ENCODE results near the gene XYLT1.
A peak's percentile ranks its signal among the peaks of the same experiment; 100 is the strongest.

XYLT1 gene

DNA sequence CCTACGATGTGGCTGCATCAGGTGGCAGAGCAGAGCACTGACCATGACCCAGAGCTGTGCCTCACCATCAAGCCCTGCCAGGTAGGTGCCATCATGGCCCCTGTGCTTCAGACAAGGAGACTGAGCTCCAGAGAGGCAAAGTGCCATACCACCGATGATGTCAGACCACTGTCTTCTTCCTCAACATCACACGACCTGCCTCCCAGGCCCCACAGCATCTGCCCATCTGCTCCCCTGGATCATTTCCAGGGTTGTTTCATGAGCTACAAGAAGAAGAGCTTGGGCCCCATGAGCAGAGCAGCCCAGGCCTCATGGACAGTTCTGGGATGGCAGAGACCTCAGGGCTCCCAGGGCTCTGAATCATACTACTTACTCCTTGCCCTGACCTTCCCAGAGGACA is 9.9 kb downstream of the XYLT1 start:
- Mint-ChIP-seq H3K27me3 (no peaks in the 10 kb centered on the region), H3K4me1 (peaks cover 61 to 69% of the 10 kb centered on the region in 2 donors), H3K36me3 (peaks cover 51 to 63% of the 10 kb centered on the region in 2 donors), H3K4me3 (peak overlapping the region; percentile 26 to 44), H3K9me3 (peaks cover 3 to 4% of the 10 kb centered on the region in 2 donors), H3K27ac (peak overlapping the region; percentile 15)
- ATAC-seq (replicated peaks) (no peak), DNase-seq (no peak)

DNA sequence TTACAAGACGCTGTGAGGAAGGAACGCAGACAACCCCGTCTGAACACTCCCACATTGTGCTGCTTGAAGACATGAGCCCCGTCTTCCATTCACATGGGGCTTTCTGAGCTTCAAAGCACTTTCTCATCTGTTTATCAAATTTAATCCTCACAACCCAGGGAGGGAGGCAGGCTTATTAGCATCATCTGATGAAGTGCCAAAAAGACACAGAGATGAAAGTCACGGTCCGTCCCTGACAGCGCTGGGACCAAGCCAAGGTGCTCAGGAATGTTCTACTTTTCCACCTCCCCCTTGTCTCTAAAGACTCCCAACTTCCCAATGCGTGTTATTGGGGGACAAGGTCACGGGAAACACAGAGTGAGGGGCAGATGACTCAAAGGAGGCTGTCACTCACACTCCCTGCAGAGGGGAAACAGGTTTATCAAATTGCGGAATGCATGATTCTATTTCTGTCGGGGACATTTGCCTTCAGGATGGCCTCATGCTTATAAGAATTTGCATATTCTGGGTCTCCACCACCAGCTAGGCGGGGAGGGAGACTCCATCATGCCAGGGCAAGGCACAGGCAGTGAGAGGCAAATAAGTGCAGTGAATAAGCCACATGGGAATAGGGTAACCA is 10.7 kb downstream of the XYLT1 start:
- peak; percentile 85 to 89 for ATAC-seq (replicated peaks)
- peaks cover 44 to 58% of the 10 kb centered on the region in 2 donors for H3K36me3 Mint-ChIP-seq

DNA sequence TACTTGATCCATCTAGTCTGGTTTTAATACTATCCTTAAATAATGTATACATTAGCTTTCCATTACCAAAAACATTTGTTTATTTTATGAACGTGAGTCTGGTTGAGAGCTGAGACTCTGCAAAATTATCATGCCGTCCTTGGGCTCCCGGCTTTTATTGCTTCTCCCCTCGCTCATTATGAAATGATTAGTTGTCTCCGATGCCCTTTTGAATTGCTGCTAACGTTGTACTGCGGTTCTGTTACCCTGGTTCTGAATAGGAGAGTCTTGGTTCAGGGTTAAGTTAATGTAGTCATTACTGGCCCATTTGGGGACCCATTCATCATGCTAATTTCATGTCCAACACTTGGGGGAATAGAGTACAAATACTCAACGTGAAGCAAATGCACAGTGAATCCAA is 12.8 kb downstream of the XYLT1 start:
- Mint-ChIP-seq H3K27me3 (no peaks in the 10 kb centered on the region), H3K36me3 (peaks cover 35 to 55% of the 10 kb centered on the region in 2 donors), H3K4me1 (peaks cover 48 to 53% of the 10 kb centered on the region in 2 donors), H3K27ac (no peak overlapping the region), H3K4me3 (no peak overlapping the region), H3K9me3 (peaks cover 2 to 4% of the 10 kb centered on the region in 2 donors)
- DNase-seq (no peak), ATAC-seq (replicated peaks) (no peak)

More for the DNA sequence above, 10.7 kb downstream of the XYLT1 start:
- peak; percentile 59 for DNase-seq
- Mint-ChIP-seq H3K4me1 (peaks cover 53 to 61% of the 10 kb centered on the region in 2 donors), H3K9me3 (peaks cover 3 to 4% of the 10 kb centered on the region in 2 donors), H3K27me3 (no peaks in the 10 kb centered on the region), H3K4me3 (peak overlapping the region; percentile 26 to 44), H3K27ac (peak overlapping the region; percentile 15)

DNA sequence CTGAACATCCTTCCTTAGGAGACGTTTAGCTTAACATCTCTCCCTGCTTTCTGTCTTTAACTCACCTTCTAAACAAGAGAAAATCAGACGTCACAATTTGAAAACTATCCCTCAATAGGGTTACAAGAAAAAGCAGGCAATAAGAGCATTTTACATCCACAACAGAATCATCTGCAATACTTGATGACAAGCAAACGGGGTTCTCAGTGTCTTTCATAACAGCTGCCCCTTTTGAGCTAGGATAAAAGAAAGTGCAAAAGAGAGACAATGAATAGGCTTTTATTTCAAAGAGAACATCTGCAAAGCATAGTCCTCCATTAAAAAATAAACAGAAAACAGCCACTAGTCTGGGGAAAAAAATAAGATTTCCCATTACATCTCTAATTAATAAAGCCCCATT is 13.2 kb downstream of the XYLT1 start:
- ATAC-seq (replicated peaks) = no peak
- Mint-ChIP-seq H3K36me3 (peaks cover 34 to 50% of the 10 kb centered on the region in 2 donors), H3K4me3 (no peak overlapping the region), H3K9me3 (peaks cover 1 to 4% of the 10 kb centered on the region in 2 donors), H3K27me3 (no peaks in the 10 kb centered on the region), H3K4me1 (peaks cover 45 to 53% of the 10 kb centered on the region in 2 donors), H3K27ac (no peak overlapping the region)
- no peak for DNase-seq

DNA sequence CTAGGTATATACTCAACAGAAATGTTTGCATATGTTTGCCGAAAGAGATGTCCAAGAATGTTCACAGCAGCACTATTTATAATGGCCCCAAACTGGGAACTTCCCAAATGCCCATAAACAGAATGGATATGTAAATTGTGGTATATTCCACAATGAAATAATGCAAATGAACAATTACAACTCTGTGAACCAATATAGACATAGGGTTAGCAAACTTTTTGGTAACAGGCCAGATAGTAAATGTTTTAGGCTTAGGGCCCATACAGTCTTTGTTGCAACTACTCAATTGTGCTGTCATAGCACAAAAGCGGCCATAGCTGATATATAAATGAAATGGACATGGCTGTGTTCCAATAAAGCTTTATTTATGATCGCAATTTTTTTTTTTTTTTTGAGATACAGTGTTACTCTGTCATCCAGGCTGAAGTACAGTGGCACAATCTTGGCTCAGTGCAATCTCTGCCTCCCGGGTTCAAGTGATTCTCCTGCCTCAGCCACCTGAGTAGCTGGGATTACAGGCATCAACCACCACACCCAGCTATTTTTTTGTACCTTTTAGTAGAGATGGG is 16.5 kb downstream of the XYLT1 start:
- peaks cover 34 to 51% of the 10 kb centered on the region in 2 donors for H3K4me1 Mint-ChIP-seq
- no peak overlapping the region for H3K27ac Mint-ChIP-seq

DNA sequence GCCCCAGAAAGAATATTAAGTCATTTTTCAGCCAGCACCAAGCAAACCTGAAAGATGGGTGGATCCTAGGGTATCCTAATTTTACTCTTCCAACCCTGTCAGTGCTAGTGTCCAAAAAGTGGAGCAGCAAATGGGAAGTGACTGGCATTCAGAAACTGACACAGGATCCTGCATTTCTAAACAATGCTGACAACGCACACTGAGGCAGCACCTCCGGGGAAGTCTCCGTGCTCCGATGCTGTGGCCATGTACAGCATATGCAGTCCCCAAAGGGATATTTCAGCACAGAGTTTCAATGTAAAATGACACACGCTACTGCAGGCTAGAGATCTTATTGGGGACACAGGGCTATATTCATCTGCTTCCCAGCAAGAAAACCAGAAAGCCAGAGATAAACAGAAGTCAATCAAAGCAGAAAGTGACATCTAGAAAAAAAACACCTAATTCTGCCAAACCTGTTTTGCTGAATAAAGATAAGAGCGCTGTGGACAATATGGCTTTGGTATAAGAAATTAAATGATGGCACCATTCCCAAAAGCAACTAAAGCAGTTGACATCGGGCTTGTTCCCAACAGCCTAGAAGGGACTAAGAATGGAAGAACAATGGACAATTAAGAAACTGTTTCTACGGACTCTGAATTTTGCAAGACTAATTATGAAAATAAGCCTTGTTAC is 17.3 kb downstream of the XYLT1 start:
- no peak overlapping the region for H3K27ac Mint-ChIP-seq
- peaks cover 40 to 58% of the 10 kb centered on the region in 2 donors for H3K4me1 Mint-ChIP-seq

More for the DNA sequence above, 16.5 kb downstream of the XYLT1 start:
- no peaks in the 10 kb centered on the region for H3K9me3 Mint-ChIP-seq
- ATAC-seq (replicated peaks) = no peak
- no peaks in the 10 kb centered on the region for H3K27me3 Mint-ChIP-seq
- no peak overlapping the region for H3K4me3 Mint-ChIP-seq
- H3K36me3 Mint-ChIP-seq = peaks cover 21 to 40% of the 10 kb centered on the region in 2 donors
- no peak for DNase-seq

DNA sequence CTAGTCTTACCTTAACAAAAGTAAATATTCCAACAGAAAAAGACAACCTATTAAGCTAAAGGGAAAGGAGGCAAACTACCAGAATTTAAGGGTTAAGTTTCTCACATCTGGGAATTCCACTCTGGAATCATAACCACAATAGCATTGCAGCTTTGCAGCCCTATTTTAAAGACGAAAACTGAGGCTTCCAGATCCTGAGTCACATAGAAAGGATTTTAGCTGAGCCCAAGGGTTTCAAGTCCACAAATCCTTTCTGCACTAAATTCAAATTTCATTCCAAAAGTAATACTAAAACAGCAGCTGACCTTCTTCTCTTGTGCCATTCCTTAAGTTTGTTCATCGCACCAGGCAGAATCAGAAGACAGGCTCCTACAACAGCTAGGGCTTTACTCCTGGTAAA is 17.8 kb downstream of the XYLT1 start:
- Mint-ChIP-seq H3K27ac (no peak overlapping the region), H3K9me3 (no peaks in the 10 kb centered on the region), H3K36me3 (peaks cover 25 to 40% of the 10 kb centered on the region in 2 donors), H3K4me3 (no peak overlapping the region), H3K27me3 (no peaks in the 10 kb centered on the region), H3K4me1 (peaks cover 36 to 56% of the 10 kb centered on the region in 2 donors)
- DNase-seq = no peak
- ATAC-seq (replicated peaks) = no peak

More for the DNA sequence above, 17.3 kb downstream of the XYLT1 start:
- DNase-seq (no peak), ATAC-seq (replicated peaks) (no peak)
- Mint-ChIP-seq H3K9me3 (no peaks in the 10 kb centered on the region), H3K36me3 (peaks cover 28 to 44% of the 10 kb centered on the region in 2 donors), H3K27me3 (no peaks in the 10 kb centered on the region), H3K4me3 (no peak overlapping the region)

DNA sequence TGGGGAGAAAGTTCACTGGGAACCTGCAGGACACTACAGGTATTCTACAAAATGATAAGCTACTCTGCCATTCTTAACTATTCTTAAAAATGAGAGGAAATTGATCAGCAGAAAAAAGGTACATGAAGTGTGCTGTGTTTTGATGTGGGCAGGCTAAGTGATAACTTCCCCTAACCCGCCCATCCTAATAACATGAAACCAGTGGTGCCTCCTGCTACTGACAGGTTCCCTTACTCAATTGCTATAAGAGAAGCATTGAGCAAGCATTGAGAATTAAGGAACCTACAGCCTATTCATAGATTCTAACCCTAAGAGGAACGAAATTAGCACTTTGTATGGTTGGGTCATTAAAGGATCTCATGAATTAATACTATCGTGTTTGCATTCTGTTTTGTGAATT is 18.9 kb downstream of the XYLT1 start:
- Mint-ChIP-seq H3K9me3 (no peaks in the 10 kb centered on the region), H3K27me3 (no peaks in the 10 kb centered on the region), H3K4me3 (no peak overlapping the region), H3K36me3 (peaks cover 30 to 39% of the 10 kb centered on the region in 2 donors), H3K27ac (no peak overlapping the region), H3K4me1 (peaks cover 36 to 60% of the 10 kb centered on the region in 2 donors)
- ATAC-seq (replicated peaks) = peak; percentile 68 to 71
- DNase-seq = no peak

DNA sequence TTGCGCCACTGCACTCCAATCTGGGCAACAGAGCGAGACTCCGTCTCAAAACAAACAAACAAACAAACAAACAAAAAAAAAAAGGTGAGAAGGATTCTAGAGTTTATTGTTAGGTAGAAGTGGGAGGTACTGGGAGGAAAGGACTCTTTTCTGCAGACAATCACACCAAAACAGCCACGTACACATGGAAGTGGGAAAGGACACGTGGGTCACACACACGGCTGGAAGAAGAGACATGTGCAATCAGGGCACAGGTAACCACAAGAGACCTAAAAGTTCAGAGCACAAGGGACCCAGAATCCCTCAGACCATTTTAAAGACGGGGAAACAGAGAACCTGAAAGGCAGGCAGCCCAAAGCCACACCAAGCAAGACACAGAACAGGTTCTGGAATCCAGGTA is 20.5 kb downstream of the XYLT1 start:
- H3K36me3 Mint-ChIP-seq = peaks cover 40 to 53% of the 10 kb centered on the region in 2 donors
- H3K27ac Mint-ChIP-seq = peak overlapping the region; percentile 51
- H3K4me3 Mint-ChIP-seq = no peak overlapping the region
- ATAC-seq (replicated peaks) (no peak), DNase-seq (no peak)
- H3K4me1 Mint-ChIP-seq = peaks cover 36 to 66% of the 10 kb centered on the region in 2 donors
- no peaks in the 10 kb centered on the region for H3K27me3 Mint-ChIP-seq
- H3K9me3 Mint-ChIP-seq = no peaks in the 10 kb centered on the region

DNA sequence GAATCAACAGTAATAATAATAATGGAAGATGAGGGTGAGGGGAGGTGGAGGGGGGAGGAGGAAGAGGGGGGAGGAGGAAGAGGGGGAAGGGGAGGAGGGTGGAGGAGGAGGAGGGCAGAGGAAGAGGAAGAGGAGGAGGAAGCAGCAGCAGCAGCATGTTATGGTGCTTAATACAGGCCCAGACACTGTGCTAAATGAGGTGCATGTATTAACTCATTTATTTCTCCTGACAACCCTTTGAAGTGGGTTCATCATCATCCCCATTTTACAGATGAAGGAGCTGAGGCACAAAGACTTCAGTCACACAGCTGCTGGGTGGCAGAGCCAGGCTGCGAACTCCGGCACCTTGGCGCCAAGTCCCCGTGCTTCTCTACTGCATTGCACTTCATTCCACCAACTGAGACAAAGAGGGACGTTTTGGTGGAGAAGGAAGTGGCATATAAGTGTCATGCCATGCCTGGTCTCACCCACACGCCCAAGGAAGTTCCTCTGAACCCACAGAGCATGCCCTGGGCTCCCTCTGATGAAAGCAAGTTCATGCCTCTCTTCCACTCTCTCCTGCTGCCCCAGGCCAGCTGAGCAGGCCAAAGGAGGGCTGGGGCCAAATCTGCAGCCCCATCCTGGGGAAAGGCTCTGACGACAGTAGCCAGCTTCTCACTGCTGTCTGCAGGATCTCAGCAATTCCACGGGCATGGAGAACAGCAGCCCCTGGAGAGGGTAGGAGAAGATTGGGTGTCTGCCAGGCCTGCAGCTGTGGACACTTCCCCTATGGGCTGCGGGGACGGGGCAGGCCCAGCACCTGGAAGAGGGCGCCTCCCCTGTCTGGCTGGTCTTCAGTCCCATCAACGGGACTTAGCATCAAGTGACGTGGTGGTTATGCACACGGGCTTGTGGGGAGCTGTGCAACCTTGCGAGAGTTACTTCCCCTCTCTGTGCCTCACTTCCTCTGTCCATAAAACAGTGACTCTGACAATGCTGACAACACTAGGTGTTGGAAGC is 21.8 kb downstream of the XYLT1 start:
- DNase-seq = peak; percentile 47
- Mint-ChIP-seq H3K36me3 (peaks cover 51 to 57% of the 10 kb centered on the region in 2 donors), H3K4me3 (peak overlapping the region; percentile 53 to 56), H3K4me1 (peaks cover 36 to 71% of the 10 kb centered on the region in 2 donors), H3K27ac (peak overlapping the region; percentile 92), H3K9me3 (peaks cover under 1 to 1% of the 10 kb centered on the region in 2 donors), H3K27me3 (no peaks in the 10 kb centered on the region)
- peak; percentile 88 to 89 for ATAC-seq (replicated peaks)

DNA sequence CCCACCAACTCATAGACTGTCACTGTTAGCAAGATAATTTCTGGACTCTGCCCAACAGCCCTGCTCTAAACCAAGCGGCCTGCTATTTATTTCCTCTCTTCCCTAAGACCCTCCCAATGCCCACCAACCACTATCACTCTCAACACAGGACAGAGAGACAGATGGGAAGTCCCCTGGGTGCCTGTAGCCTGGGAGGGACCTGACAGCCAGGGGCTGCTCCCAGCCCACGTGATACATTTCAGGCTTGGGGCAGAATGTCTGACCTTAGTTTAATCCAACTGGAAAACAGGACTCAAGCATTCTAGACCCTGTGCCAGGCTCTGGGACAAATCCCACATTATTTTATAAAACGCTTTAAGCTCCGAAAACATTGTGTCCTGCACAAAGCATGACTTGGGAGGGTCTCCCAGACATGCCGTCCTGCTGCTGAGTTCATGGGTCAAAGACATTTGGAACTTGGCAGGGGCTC is 23.6 kb downstream of the XYLT1 start:
- H3K4me1 Mint-ChIP-seq = peaks cover 30 to 61% of the 10 kb centered on the region in 2 donors
- DNase-seq (no peak), ATAC-seq (replicated peaks) (no peak)
- H3K27me3 Mint-ChIP-seq = no peaks in the 10 kb centered on the region
- H3K36me3 Mint-ChIP-seq = peaks cover 57 to 68% of the 10 kb centered on the region in 2 donors
- H3K4me3 Mint-ChIP-seq = no peak overlapping the region
- peaks cover 4 to 7% of the 10 kb centered on the region in 2 donors for H3K9me3 Mint-ChIP-seq
- peak overlapping the region; percentile 42 for H3K27ac Mint-ChIP-seq

DNA sequence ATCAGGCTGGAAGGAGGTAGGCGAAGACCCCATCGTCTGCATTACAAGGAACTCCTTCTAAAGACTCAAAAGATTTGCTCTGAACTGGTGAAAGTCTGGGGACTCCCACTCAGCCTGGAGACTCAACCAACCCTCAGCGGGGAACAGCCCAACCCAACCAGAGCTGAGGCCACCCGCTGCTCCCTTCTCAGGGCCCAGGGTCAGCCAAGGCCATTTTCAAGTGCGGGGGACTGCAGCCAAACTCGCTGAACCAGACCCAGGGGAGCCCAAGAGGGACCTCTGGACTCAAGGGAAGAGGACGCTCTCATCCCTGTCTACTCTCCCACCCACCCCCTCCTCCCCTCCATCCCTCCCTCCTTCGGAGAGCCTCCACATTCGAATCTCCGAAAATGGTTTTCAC is 24.1 kb downstream of the XYLT1 start:
- H3K4me3 Mint-ChIP-seq = no peak overlapping the region
- H3K36me3 Mint-ChIP-seq = peaks cover 57 to 71% of the 10 kb centered on the region in 2 donors
- H3K27me3 Mint-ChIP-seq = no peaks in the 10 kb centered on the region
- no peak for DNase-seq
- H3K27ac Mint-ChIP-seq = no peak overlapping the region
- H3K9me3 Mint-ChIP-seq = peaks cover 4 to 7% of the 10 kb centered on the region in 2 donors
- ATAC-seq (replicated peaks) = no peak
- H3K4me1 Mint-ChIP-seq = peaks cover 29 to 56% of the 10 kb centered on the region in 2 donors

DNA sequence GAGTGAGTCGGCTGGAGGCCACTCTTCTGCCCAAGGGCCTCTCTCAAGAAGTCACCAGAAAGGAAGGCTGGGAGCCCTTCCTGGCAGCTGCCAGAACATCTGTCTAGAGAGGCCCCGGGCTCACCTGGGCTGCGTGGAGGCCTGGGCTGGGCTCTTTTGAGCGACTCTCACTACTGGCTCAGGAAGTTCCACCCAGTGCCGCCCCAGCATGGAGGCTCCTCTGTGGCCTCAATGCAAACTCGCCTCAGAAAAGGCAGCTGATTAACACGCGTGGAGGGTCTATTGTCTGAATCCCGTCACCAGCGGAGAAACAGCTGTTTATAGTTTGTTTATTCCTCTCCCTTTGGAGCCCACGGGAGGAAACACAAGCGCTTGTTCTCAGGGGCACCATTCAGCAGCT is 25.3 kb downstream of the XYLT1 start:
- Mint-ChIP-seq H3K36me3 (peaks cover 52 to 69% of the 10 kb centered on the region in 2 donors), H3K27ac (no peak overlapping the region), H3K27me3 (no peaks in the 10 kb centered on the region), H3K9me3 (peaks cover 4 to 7% of the 10 kb centered on the region in 2 donors), H3K4me3 (no peak overlapping the region), H3K4me1 (peaks cover 24 to 48% of the 10 kb centered on the region in 2 donors)
- ATAC-seq (replicated peaks) (no peak), DNase-seq (no peak)
